GM10847 (cell line): ENCODE data around the gene PTPRN2.

ENCODE experiments used
- POLR2A ChIP-seq: IDR thresholded peaks from 2 replicates; pipeline ENCODE4 v1.6.1; 2011; ENCODE audit not compliant: insufficient read length; ENCODE audit errors: extremely low read depth

The PTPRN2 gene

GRCh38 chr7:158247758-158248487 lies 339.7 kb downstream of the PTPRN2 start:
- TF ChIP-seq POLR2A = no peak

GRCh38 chr7:158246960-158247673 lies 340.5 kb downstream of the PTPRN2 start:
- TF ChIP-seq POLR2A = no peak

- TF ChIP-seq POLR2A = no peak
These were observed 341.2 kb downstream of the PTPRN2 start for GRCh38 chr7:158246272-158246959.

- no peak for TF ChIP-seq POLR2A
These were observed 341.9 kb downstream of the PTPRN2 start for GRCh38 chr7:158245724-158246041.

GRCh38 chr7:158244873-158245723 lies 342.5 kb downstream of the PTPRN2 start:
- no peak for TF ChIP-seq POLR2A

- TF ChIP-seq POLR2A = no peak
These were observed 343.2 kb downstream of the PTPRN2 start for GRCh38 chr7:158244430-158244829.

- no peak for TF ChIP-seq POLR2A
These were observed 345.7 kb downstream of the PTPRN2 start for GRCh38 chr7:158241919-158242318.

GRCh38 chr7:158240801-158241200 lies 346.8 kb downstream of the PTPRN2 start:
- no peak for TF ChIP-seq POLR2A

GRCh38 chr7:158239290-158239981 lies 348.2 kb downstream of the PTPRN2 start:
- no peak for TF ChIP-seq POLR2A

- no peak for TF ChIP-seq POLR2A
These were observed 348.9 kb downstream of the PTPRN2 start for GRCh38 chr7:158238616-158239289.

- no peak for TF ChIP-seq POLR2A
These were observed 349.8 kb downstream of the PTPRN2 start for GRCh38 chr7:158237672-158238335.

GRCh38 chr7:158236400-158236799 lies 351.2 kb downstream of the PTPRN2 start:
- TF ChIP-seq POLR2A = no peak

GRCh38 chr7:158235862-158236261 lies 351.8 kb downstream of the PTPRN2 start:
- no peak for TF ChIP-seq POLR2A

GRCh38 chr7:158229945-158230344 lies 357.7 kb downstream of the PTPRN2 start:
- no peak for TF ChIP-seq POLR2A

- TF ChIP-seq POLR2A = no peak
These were observed 358.6 kb downstream of the PTPRN2 start for GRCh38 chr7:158228986-158229385.
